AG08395 (cell line): ENCODE measurements around the gene ADGRL3.
"Not testable (repeated sequence)": the region's sequence is repeated elsewhere in the genome, so short reads cannot be mapped to it uniquely, and the experiment has no call there.

Experiments used
- DNase-seq: peaks from one replicate; pipeline ENCODE4 v3.0.0; 2012; ENCODE audit warnings: mixed read lengths, low spot score

The ADGRL3 gene

GRCh38 chr4:61356696-61357095 is 156.6 kb downstream of the ADGRL3 start:
- DNase-seq = no peak

DNA sequence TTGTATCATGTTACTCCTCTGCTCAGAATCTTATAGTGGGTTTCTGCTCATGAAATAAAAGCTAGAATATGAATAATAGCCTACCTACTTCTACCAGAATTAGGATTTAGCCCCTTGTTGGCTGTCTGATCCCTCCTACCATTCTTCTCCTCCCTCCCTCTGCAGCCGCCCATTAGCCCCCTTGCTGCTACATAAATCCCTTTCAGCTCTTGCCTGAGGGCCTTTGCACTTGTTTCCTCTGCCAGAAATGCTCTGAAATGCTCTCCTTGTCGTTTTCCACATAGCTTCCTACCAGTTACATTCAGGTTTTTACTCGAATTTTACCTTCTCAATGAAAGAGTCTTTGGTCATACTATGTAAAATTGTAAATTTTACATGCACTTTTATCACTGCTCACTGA is 159.2 kb downstream of the ADGRL3 start:
- DNase-seq = no peak

GRCh38 chr4:61372817-61373216 is 172.7 kb downstream of the ADGRL3 start:
- not testable (repeated sequence) for DNase-seq

DNA sequence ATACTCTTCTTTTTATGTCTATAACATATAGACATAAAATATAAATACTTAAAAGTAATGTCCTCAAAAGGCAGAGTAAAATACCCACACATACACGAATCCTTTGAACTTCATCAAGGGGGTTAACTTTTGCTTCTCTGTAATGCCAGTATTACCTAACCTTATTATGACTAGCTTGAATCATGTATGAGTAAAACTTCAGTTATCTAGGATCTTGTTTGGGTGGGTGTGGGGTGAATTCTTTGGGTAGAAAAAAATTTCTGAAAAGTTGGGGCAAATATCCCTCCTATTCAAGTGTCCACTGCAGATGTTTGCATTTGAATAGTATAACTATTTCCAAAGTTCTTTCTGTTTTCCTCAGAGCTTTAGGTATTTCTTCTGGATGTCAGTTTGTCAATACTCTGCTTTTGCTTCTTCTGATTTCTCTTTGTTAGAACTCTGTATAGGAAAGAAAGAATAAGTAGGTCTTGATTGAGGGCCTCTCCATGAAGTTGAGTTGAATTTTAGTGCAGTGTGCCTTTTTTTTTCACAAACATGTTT is 173.8 kb downstream of the ADGRL3 start:
- DNase-seq = peak; percentile 1

DNA sequence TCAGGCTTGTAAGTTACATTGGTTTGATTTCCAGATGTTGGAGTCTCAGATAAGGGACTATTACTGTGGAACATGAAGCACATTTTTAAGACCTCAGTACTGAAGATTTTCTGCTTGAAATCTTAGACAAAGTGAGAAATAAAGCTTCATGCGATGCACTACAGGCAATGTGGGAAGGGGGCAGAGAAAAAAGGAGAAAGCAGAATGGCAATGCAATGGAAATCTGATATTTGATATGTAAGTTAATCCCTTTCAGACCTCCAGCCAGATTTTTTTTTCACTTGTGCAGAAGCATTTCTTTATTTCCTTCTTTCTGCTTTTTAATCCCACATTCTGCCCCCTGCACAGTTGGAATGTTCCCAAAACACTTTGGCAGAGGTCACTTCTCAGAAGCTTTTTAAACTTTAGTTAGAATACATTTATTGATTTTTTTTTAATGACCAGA is 174.3 kb downstream of the ADGRL3 start:
- DNase-seq = no peak

DNA sequence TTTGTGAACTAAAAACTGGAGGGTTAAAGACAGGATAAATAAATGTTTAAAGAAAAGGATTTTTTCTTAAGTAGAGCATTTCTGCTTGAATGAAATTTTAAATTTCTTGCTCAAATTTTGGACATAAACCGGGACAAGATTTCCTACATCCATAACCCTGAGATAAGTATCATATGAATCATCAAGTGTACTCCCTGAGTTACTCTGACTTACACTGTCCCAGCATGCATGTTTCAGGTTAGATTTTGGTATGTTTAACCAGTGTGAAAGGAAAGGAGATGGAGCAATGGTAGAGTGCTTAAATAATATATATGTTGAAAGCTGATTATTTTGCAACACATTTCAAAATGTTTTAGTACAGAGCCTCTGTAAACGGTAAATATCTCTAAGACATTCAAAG is 175.2 kb downstream of the ADGRL3 start:
- DNase-seq = peak; percentile 1

DNA sequence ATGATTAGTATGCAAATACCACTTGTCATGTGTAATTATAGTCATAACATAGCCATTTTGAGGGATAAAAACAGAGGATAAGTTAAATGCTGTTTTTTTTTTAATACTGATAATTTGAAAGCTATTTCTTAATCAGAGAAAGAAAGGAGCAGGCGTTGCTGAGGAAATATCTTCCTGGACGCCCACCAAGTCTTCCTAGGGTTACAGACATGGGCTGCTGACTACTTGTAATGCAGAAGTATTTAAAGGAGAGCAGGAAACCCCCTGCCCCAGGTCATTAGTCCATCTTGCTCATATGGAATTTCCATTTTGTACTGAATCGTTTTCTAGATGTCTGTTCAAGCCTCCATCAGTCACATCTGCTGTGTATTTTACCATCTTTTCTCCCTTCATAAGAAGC is 176.2 kb downstream of the ADGRL3 start:
- no peak for DNase-seq

DNA sequence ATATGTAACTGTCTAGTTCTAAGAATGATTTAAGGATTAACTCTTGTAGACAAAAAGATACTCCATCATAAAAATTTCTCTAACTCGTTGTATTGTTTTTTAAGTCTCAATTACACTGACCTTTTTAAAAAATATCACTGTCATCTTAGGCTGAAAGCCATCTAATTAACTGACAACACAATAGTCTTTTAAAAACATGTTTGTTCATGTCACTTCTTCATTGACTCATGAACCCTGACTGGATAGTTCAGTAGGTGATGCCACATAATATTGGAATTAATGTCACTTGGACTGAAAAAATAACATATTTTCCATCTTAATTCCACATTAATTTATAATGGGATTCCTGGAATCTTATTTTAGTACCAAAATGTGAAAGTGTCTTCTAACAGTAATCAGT is 179.3 kb downstream of the ADGRL3 start:
- DNase-seq = no peak

DNA sequence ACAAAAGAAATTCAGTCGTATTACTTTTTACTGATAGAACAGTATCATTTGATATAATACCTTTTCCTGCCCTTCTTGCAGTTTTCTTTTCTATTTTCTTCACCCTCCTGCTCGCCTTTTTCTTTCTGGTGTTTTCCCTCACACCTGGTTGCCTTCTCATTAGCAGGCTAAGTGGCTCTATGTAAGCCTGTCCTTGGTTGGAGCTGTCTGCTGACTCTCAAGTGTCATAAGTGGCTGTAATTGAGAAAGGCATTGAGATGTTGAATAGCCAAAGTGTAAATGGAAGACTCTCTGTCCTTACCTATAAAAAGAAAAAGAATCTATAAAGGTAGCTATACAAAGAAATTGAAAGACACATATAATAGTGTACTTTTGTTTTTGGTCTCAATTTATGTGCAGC is 180.7 kb downstream of the ADGRL3 start:
- no peak for DNase-seq

DNA sequence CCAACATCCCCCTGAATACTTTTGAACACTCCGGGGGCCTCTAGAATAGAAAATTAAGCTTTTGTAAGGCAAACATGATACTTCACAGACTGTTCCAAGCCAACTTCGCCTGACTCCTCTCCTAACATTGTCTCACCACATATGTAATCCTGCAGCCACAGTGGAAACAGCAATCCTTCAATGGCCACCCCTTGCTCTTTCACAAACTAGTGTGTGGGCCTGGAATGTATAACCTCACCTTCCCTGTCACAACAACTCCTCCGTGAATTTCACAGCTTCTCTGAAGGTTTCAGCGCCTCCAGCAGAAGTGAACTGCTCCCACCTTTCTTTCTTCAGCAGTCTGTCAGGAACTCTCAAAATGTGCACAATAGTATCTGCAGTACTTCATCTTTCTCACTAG is 185.1 kb downstream of the ADGRL3 start:
- no peak for DNase-seq

DNA sequence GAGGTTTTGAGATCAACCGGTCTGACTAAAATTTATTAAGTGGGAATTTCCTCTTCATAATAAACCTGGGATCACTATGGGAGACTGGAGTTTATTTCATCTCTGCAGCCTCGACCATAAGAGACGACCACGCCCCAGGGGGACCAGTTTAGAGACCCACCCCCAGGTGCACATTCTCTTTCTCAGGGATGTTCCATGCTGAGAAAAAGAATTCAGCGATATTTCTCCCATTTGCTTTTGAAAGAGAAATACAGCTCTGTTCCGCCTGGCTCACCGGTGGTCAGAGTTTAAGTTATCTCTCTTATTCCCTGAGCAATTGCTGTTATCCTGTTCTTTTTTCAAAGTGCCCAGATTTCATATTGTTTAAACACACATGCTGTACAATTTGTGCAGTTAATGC is 187.2 kb downstream of the ADGRL3 start:
- DNase-seq = not testable (repeated sequence)

DNA sequence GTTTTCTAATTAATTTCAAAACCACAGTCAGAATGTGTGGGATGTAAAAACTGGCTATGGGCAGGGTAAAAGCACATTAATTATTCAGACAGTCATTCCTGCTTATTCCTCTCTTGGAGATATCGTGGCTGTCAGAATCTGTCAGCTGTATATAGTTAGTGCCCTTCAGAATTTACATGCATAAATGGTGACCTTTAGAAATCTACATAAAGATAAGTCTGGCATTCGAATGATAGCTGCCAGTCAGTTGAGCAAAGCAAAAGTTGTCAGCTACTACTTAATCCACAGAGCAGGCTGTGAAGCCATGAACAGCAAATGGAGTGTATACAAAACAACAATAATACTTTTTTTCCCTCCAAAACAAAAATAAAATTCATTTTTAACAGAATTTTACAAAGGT is 189.5 kb downstream of the ADGRL3 start:
- no peak for DNase-seq

- DNase-seq = no peak
These were observed 195.6 kb downstream of the ADGRL3 start for GRCh38 chr4:61395754-61396153.

- DNase-seq = no peak
These were observed 197.0 kb downstream of the ADGRL3 start for GRCh38 chr4:61397174-61397573.

GRCh38 chr4:61400439-61401038 is 200.4 kb downstream of the ADGRL3 start:
- DNase-seq = no peak

DNA sequence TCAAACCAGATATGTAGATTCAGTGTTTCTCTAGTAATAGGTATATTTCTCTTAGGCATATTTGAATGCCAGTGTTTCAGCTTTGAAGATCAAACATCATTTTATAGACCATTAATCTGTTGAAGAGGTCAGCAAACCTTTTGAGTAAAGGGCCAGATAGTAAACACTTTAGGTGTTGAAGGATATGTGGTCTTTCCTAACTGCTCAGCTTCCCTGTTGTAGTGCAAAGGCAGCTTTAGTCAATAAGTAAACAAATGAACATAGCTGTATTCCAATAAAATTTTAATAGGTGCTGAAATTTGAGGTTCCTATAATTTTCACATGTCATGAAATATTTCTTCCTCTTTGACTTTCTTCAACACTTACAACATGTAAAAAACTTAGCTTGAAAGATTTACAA is 201.6 kb downstream of the ADGRL3 start:
- DNase-seq = no peak

GRCh38 chr4:61405307-61405706 is 205.2 kb downstream of the ADGRL3 start:
- no peak for DNase-seq

- no peak for DNase-seq
These were observed 206.6 kb downstream of the ADGRL3 start for GRCh38 chr4:61406677-61407076.

DNA sequence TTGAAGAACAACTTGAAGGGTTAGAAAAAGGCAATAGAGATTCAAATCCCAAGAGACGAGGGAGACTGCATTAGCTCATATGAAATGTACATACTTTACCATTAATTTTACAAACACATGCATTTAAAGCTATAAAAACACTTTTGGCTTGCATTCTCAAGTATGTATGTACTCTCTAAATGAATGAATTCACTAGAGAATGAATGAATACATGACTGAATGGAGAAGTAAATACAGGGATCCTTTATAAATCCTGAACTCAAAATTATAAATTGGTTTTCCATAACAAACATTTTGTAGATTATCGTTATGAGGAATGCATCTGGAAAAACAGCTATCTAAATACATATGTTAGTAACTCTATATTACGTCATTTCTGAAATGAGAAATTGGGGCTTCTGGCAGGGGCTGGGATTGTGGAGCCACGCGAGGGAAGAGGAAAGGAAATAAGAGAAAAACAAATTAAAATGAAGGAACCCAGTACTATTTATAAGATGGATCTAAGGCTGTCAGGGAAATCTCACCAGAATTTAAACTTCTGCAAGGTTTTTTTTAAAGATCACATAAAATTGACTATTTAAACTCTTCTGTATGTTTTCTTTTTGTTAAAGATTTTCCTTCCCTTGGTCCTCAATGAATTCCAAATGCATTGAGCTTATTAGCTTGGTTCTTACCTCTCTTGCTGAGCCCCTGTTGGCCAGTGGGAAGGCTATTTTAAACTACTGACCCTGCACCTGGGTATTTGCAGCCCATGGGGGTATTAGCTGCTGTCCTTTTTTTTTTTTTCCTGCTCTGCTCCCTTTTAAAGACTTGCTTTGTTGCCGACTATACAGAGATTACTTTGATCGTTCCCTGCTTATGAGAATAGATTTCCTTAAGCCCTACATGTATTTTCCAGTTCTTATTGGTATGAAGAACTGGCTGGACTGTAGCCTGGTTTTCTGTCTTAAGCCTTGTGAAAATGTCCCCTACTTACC is 207.8 kb downstream of the ADGRL3 start:
- DNase-seq = no peak

- no peak for DNase-seq
These were observed 208.7 kb downstream of the ADGRL3 start for GRCh38 chr4:61408861-61409260.

- no peak for DNase-seq
These were observed 211.1 kb downstream of the ADGRL3 start for GRCh38 chr4:61411241-61411640.

- DNase-seq = no peak
These were observed 225.2 kb downstream of the ADGRL3 start for GRCh38 chr4:61425315-61425714.

DNA sequence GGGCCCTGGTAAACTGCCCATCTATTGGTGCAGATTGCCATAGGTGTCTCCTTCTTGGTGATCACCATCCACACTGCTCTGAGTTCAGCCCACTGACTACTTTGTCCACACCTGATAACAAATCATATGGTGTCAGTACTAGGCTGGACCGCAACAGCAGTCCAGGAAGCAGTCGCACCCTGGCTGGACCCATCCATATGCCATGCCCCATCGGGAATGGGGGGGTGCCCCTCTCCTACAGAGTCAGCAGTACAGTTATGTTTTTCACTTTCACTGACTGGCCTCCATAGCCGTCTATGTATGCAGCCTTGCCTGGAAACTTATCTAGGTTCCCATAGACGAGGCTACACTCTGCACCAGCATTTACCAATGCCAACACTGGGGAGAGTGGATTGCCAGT is 226.1 kb downstream of the ADGRL3 start:
- DNase-seq = no peak
